ENCODE data around the gene GARRE1.
"Not testable (repeated sequence)": the region's sequence is repeated elsewhere in the genome, so short reads cannot be mapped to it uniquely, and the experiment has no call there.

Gene GARRE1

GRCh38 chr19:34259367-34260095, 5.2 kb downstream of the GARRE1 start:
- DNase-seq (ENCODE audit: low read depth) = no peak

DNA sequence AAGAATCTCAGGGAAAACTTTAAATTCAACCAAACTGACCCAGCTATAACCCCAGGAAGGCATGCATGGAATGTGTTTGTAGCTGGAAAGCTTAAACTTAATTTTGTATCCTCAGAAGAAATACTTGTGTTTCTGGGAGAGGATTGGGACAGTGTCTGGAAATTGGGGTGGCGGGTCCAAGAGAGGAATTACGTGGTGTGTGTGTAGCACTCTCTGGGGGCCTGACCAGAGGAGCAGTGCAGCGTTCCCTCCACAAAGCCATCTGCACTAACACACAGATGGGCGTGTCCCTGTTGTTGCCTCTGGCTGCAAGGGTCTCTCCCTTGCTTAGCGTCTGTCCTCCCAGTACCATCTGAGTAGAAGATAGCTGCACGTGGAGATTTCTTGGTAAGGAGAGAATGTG, 6.4 kb downstream of the GARRE1 start:
- DNase-seq (ENCODE audit: low read depth) = no peak

DNA sequence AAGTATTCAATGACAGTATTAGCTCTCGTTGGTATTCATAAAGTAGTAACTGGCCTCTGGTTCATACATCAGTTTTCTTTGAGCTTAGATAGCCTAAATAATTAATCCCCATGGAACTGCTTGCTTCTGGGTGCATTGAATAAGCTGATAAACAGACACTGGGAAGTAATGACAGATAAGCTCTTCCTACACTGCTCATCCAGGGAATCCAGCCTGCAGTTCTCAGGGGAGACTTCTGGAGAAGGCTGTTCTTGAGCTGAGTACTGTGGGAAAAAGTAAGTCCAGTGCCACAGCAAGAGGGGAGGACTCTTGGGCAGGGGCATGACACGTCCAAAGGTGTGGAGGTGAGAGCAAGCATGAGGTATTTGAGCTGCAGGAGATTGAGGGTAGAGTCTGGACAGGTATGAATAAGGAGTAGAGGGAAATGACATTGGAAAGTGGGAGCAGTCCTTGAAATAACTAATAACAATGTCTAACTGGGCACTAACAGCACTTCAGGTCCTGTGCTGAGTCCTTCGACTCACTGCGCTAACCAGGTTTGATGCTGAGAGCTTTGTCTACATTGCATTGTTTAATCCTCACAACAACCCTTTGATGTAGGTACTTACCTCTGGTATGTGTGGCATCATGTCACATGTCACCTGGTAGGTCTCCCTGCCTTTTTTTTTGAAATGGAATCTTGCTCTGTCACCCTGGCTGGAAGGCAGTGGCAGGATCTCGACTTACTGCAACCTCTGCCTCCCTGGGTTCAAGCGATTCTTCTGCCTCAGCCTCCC, 7.2 kb downstream of the GARRE1 start:
- DNase-seq (ENCODE audit: low read depth) = no peak

GRCh38 chr19:34263745-34264237, 9.4 kb downstream of the GARRE1 start:
- DNase-seq (ENCODE audit: low read depth) = no peak

DNA sequence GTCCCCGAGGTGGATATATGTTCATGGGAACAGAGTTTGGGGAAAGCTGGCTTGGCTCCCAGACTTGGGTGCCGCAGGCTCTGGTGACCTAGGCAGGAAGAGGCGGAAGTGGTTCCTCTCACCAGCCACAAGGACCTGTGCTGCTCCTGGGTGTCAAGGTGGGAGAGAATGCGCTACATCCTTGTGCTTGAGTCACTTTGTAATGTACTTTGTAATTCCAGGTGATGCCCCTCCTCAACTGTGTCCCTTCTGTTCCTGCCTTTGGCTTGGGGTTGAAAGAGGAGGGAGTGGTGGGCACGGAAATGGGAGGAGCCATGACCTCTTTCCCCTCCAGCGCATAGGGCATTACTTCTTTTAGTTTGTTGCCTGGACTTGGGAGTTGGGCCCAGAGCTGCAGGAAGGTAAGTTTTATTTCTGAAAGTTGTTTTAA, 10.9 kb downstream of the GARRE1 start:
- no peak for DNase-seq (ENCODE audit: low read depth)

GRCh38 chr19:34269081-34269480, 14.7 kb downstream of the GARRE1 start:
- DNase-seq (ENCODE audit: low read depth) = no peak

GRCh38 chr19:34269489-34269888, 15.1 kb downstream of the GARRE1 start:
- no peak for DNase-seq (ENCODE audit: low read depth)

- peak; percentile 47 for DNase-seq (ENCODE audit: low read depth)
These were observed 15.7 kb downstream of the GARRE1 start for GRCh38 chr19:34269968-34270621.

- no peak for DNase-seq (ENCODE audit: low read depth)
These were observed 18.8 kb downstream of the GARRE1 start for GRCh38 chr19:34273121-34273520.

DNA sequence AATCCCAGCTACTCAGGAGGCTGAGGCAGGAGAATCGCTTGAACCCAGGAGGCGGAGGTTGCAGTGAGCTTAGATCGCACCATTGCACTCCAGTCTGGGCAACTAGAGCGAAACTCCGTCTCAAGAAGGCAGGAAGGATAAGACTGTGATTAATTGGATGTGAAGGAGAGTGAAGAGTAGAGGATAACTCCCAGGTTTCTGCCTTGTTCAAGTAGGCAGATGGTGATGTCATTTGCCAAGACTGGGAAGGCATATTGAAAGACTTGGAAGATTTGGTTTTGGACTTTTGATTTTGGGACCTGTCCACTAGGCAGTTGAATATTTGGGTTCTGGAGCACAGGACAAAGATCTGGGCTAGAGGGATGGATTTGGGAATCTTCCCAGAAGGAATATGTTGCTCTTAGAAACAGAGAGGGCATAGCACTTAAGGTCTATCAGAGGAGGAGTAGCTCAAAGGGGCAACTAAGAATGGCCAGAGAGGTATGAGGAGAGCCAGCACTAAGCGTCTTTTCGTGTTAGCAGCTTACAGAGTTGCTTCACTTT, 20.0 kb downstream of the GARRE1 start:
- DNase-seq (ENCODE audit: low read depth) = no peak

GRCh38 chr19:34274827-34275625, 20.7 kb downstream of the GARRE1 start:
- DNase-seq (ENCODE audit: low read depth) = peak; percentile 84

DNA sequence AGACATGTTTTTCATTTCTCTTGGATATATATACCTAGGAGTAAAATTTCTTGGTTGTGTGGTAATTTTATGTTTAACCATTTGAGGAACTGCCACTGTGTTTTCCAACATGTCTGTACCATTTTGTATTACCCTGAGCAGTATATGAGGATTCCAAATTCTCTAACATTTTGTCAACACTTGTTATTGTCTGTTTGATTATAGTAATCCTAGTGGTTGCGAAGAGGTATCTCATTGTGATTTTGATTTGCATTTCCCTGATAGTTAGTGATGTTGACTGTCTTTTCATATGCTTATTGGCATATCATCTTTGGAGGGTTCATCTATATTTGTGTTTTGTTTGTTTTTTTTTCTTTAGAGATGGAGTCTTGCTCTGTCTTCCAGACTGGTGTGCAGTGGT, 21.4 kb downstream of the GARRE1 start:
- DNase-seq (ENCODE audit: low read depth) = no peak

GRCh38 chr19:34276614-34277013, 22.3 kb downstream of the GARRE1 start:
- DNase-seq (ENCODE audit: low read depth) = no peak

DNA sequence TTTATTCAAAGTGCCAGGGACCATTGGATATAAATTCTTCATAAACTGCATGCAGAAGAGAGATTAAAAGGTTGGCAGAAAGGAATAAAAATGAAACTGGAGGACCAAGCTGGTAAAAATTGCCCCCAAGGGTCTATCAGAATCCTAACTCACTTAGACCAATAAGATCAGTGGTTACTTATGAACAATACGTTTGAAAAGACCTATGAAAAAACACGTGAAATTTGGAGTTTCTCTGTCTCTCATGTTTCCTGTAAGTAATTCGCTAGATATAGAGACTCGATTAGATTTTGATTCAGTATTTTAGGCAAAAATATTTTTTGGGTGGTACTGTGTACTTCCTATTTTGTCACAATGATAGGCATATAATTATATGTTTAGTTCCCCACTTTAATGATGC, 22.9 kb downstream of the GARRE1 start:
- no peak for DNase-seq (ENCODE audit: low read depth)

DNA sequence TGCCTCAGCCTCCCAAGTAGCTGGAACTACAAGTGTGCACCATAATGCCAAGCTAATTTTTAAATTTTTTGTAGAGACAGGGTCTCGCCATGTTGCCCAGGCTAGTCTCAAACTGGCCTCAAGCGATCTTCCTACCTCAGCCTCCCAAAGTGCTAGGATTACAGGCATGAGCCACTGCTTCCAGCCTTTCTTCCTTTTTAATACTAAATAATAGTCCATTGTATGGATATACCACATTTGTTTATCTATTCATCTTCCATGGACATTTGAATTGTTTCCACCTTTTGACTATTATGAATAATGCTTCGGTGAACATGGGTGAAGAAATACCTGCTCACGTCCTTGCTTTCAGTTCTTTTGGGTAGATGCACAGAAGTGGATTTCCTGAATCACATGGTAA, 24.4 kb downstream of the GARRE1 start:
- no peak for DNase-seq (ENCODE audit: low read depth)

- DNase-seq (ENCODE audit: low read depth) = not testable (repeated sequence)
These were observed 27.1 kb downstream of the GARRE1 start for GRCh38 chr19:34281444-34281843.

DNA sequence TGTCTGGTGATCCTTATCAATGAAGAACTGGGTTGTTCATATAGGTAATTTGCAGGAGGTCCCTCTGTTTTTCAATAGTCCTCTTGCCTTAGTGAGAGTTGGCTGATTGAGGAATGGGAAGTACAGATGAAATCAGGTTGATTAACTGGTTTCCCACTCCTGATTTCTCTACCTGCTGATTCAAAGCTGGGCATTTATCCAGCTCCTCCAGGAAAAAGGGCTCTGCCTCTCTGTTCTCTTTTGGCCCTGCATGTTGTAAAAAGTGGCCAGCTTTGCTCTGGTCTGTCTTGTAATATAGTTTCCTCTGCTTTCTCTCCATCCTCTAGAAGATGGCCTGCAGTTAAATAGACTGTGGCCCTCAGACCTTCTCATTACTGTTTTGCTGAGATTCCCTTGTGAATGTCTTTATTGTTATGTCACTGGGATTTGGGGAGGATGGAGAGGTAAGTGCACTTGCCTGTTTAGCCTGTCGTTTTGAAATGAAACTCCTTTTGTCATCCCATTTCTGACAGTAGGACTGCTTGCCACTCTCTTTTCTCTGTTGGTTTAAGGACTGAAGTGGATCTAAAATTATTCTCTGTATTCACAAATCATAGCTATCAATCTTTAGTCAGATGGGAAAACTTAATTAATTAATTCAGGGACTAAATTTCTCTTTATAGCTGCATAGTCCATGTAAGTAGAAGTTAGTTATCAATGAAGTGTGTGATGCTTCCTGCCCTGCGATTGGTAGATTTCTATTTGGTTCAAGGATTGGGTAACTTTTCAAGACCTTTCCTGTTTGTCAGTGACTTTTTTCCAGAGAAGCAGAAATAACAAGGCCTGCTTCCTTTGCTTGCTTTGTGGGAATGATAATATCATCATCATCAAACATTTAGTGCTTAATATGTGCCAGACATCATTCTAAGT, 28.5 kb downstream of the GARRE1 start:
- no peak for DNase-seq (ENCODE audit: low read depth)

DNA sequence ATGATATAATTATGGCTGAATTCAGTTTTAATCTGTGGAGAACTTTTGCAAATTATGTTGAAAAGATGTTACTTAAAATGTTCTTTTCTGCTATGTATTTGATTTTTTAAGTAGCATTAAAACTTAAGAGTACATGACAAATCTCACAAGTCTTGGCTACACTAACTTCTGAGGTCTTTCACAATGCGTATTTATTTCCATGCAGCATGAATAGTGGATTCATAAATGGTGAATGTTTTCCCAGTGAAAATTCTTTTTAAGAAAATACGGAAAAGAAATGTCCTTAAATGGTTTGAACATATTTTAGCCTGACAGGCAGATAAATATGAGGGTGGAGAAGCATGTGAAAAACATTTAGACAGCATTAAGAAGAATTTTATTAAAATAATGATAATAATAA, 30.2 kb downstream of the GARRE1 start:
- DNase-seq (ENCODE audit: low read depth) = no peak

DNA sequence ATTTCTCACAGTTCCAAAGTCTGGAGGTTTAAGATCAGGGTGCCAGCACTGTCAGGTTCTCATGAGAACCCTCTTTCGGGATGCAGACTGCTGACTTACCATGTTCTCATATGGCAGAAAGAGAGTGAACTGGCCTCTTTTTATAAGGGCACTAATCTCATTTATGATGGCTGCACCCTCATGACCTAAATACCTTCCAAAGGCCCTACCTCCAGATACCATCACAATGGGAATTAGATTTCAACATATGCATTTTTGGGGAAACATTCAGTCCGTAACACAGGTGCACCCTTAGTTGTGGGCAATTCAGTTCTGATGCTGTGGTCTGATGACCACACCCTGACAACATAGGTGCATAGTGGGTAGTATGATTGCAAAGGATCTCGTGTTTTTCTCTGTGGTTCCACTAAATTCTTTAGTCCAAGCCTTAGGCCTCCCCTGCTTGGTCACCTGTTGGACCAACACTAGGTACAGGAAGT, 33.3 kb downstream of the GARRE1 start:
- DNase-seq (ENCODE audit: low read depth) = no peak

- no peak for DNase-seq (ENCODE audit: low read depth)
These were observed 34.0 kb downstream of the GARRE1 start for GRCh38 chr19:34288381-34288780.
